GM13977 (cell line): ENCODE measurements around the gene CNTD1.
"Not testable (repeated sequence)": the region's sequence is repeated elsewhere in the genome, so short reads cannot be mapped to it uniquely, and the experiment has no call there.

Experiments used
- DNase-seq: peaks from one replicate; pipeline ENCODE4 v3.0.0; 2012; ENCODE audit warnings: low spot score
- CTCF ChIP-seq: IDR thresholded peaks from 2 replicates; pipeline ENCODE4 v1.5.1; 2012; ENCODE audit warnings: mild to moderate bottlenecking, control low read depth; ENCODE audit not compliant: insufficient read depth; ENCODE audit errors: extremely low read depth, missing control alignments
- in situ Hi-C: fragments of 300-500 bp; cut with MboI; formaldehyde crosslinking; loops from one replicate; pipeline ENCODE4 v1.12.0; 2022; ENCODE audit warnings: low sequenced_read_pairs, low pct_unique_long_range_greater_than_20kb, mixed read lengths, inconsistent platforms; ENCODE audit not compliant: unreplicated experiment

CNTD1 gene

GRCh38 chr17:42760652-42761581 lies 37.7 kb upstream of the CNTD1 start, which contains the start of gene RAMP2:
Gene RAMP2 (plus strand): TSS chr17:42761227. CDS start chr17:42761262, 35 bp downstream.
- in situ Hi-C loops: loop anchor here (10.0 kb wide), 1 partner anchor 186 kb away; the partner anchor contains the start of gene PSMC3IP
- no peak for TF ChIP-seq CTCF
- peak; percentile 38 for DNase-seq

- in situ Hi-C loops: loop anchor here (10.0 kb wide), 1 partner anchor 187 kb away; the partner anchor contains the start of gene PSMC3IP
- TF ChIP-seq CTCF: no peak
- DNase-seq: no peak
These were observed 37.0 kb upstream of the CNTD1 start for GRCh38 chr17:42761638-42762037.

- in situ Hi-C loops: loop anchor here (10.0 kb wide), 1 partner anchor 191 kb away; the partner anchor contains the start of gene PSMC3IP
- no peak for DNase-seq
- no peak for TF ChIP-seq CTCF
These were observed 32.5 kb upstream of the CNTD1 start for GRCh38 chr17:42766124-42766523.

GRCh38 chr17:42767512-42767911 lies 31.1 kb upstream of the CNTD1 start:
- in situ Hi-C loops: loop anchor here (10.0 kb wide), 1 partner anchor 193 kb away; the partner anchor contains the start of gene PSMC3IP
- TF ChIP-seq CTCF: no peak
- no peak for DNase-seq

GRCh38 chr17:42768006-42768405 lies 30.7 kb upstream of the CNTD1 start:
- in situ Hi-C loops: loop anchor here (10.0 kb wide), 1 partner anchor 193 kb away; the partner anchor contains the start of gene PSMC3IP
- not testable (repeated sequence) for DNase-seq

GRCh38 chr17:42769964-42770363 lies 28.7 kb upstream of the CNTD1 start:
- in situ Hi-C loops: loop anchor here (10.0 kb wide), 1 partner anchor 195 kb away; the partner anchor contains the start of gene PSMC3IP
- DNase-seq: not testable (repeated sequence)

GRCh38 chr17:42772945-42773289 lies 25.7 kb upstream of the CNTD1 start:
- no peak for DNase-seq
- in situ Hi-C loops: no loop called here
- no peak for TF ChIP-seq CTCF
